GM10266 (cell line): ENCODE results near the gene PPARA.
"Not testable (repeated sequence)": the region's sequence is repeated elsewhere in the genome, so short reads cannot be mapped to it uniquely, and the experiment has no call there.

ENCODE experiments used
- DNase-seq: peaks from one replicate; pipeline ENCODE4 v3.0.0; 2012; ENCODE audit errors: extremely low spot score
- CTCF ChIP-seq: IDR thresholded peaks from 2 replicates; pipeline ENCODE4 v1.5.1; 2012; ENCODE audit warnings: mild to moderate bottlenecking, low read depth; ENCODE audit not compliant: control insufficient read depth, insufficient read depth; ENCODE audit errors: missing control alignments

The PPARA gene

GRCh38 chr22:46185283-46185682 is 35.0 kb downstream of the PPARA start:
- TF ChIP-seq CTCF = no peak
- no peak for DNase-seq

GRCh38 chr22:46187862-46188261 is 37.5 kb downstream of the PPARA start:
- no peak for DNase-seq
- no peak for TF ChIP-seq CTCF

DNA sequence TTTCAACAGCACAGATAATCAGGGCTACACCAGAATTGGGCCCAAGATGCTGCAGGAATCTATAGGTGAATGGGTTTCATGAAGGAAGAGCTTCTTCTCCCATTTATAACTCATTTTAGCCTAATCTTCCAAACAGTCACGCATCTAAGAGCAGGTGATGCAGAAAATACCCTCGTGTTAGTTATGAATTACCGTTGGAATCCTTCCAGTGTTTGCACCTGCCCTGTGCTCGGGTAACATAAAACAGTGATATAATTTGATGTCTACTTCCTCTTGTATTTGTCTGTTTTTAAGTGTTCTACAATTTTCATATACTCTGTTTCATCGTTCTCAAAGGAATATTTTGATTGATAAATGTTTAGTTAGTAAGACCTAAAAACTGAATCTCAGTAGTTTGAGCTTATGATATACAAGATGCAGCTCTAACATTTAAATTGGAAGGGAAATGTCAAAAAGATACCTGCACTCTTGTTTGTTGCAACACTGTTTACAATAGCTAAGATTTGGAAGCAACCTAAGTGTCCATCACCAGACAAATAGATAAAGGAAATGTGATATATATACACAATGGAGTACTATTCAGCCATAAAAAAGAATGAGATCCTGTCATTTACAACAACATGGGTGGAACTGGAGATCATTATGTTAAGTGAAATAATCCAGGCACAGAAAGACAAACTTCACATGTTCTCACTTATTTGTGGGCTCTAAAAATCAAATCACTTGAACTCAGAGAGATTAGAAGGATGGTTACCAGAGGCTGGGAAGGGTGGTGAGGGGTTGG is 42.1 kb downstream of the PPARA start:
- TF ChIP-seq CTCF = no peak
- no peak for DNase-seq

DNA sequence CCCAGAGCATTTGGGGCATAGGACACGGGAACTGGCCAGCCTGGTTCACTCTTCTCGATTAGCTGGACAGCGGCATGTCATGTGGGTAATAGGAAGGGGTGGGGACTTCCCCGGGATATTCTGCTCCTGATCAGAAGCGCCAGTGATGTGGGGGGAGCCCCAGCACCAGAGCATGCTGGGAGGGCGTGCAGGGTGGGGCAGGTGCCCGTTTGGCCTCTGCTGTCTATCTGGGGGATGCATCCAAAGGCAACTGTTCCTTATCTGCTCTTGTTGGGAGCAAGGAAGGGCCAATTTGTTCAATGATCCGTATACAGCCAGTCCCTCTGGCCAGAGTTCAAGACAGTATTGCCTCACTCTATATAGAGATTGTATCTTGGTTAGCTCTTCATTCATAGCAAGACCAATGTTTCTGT is 43.6 kb downstream of the PPARA start:
- no peak for TF ChIP-seq CTCF
- no peak for DNase-seq

DNA sequence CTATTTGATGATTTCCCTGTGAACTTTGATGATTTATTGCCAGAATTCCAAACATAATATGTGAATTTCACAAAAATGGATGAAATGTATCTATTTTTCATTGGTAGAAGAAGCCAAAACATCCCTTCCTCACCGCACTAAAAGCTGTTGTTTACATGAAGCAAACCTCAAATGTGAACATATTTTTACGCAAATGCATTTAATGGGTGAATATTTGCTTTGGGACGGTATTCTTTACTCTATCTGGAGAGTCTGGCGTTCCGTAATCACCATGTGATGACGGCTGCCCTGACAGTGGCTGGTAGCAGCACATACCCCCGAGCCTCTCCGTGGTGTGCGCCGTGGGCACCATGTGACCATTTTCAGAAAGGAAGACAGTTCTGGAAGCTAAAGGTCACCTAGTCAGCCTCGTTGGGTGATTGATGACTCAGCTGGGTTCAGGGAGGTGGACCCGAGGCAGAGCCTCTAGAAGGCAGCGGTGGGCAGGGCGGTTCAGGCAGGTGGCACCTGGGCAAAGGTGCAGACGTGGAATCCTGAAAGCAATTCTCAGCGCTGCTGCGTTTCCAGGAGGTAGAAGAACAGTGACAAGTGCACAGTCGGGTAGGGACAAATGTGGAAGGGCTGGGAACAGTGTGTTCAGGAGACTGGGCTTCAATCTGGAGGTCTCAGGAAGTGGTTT is 45.3 kb downstream of the PPARA start:
- no peak for DNase-seq
- no peak for TF ChIP-seq CTCF

GRCh38 chr22:46196278-46196677 is 46.0 kb downstream of the PPARA start:
- DNase-seq = no peak
- TF ChIP-seq CTCF = no peak

DNA sequence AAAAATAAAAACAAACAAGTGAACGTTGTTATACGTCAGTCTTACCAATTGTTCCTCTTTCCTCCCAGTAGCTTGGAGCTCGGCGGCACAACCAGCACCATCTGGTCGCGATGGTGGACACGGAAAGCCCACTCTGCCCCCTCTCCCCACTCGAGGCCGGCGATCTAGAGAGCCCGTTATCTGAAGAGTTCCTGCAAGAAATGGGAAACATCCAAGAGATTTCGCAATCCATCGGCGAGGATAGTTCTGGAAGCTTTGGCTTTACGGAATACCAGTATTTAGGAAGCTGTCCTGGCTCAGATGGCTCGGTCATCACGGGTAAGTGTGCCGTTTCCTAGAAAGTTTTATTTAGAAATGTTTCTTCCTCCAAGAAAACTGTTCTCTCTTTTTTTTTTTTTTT is 47.9 kb downstream of the PPARA start:
- no peak for DNase-seq
- TF ChIP-seq CTCF = no peak

DNA sequence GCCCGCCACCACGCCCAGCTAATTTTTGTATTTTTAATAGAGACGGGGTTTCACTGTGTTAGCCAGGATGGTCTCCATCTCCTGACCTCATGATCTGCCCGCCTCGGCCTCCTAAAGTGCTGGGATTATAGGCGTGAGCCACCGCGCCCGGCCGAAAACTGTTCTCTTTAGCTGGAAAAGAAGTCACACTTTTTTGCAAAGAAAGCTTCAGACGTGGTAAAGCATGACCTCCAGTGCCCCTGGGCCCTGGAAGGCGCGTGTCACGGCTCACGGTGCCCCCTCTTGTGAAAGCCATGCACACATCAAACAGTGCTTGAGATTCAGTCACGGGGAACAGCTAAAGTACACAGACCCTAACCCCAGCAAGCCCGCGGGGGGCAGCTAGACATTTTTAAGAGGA is 48.5 kb downstream of the PPARA start:
- not testable (repeated sequence) for DNase-seq
